ENCODE measurements around the gene SARS1.

The SARS1 gene

GRCh38 chr1:109185990-109186732 is 27.6 kb upstream of the SARS1 start:
- no peak for TF ChIP-seq CTCF (IDR thresholded peaks at IDR 0.05; ENCODE audit: low read depth, low read length, missing control alignments)
- Histone ChIP-seq H3K36me3 (replicated peaks) (no peaks in the 10 kb centered on the region), H3K27ac (no peak overlapping the region), H3K27me3 (replicated peaks) (no peaks in the 10 kb centered on the region), H3K4me3 (ENCODE audit: low read depth, low read length) (no peak overlapping the region)
- in situ Hi-C loops (cut with HindIII; ENCODE audit: low pct_ligation_motif_present, low sequenced_read_pairs): no loop called here
- no peak for DNase-seq

- no peaks in the 10 kb centered on the region for H3K27me3 ChIP-seq (replicated peaks)
Measured at GRCh38 chr1:109186733-109187086, 27.0 kb upstream of the SARS1 start.

GRCh38 chr1:109187127-109187526 is 26.6 kb upstream of the SARS1 start:
- TF ChIP-seq CTCF (IDR thresholded peaks at IDR 0.05; ENCODE audit: low read depth, low read length, missing control alignments): no peak
- no peak overlapping the region for H3K4me3 ChIP-seq (ENCODE audit: low read depth, low read length)
- no peaks in the 10 kb centered on the region for H3K36me3 ChIP-seq (replicated peaks)
- in situ Hi-C loops (cut with HindIII; ENCODE audit: low pct_ligation_motif_present, low sequenced_read_pairs): no loop called here
- no peak for DNase-seq
- no peak overlapping the region for H3K27ac ChIP-seq
- H3K27me3 ChIP-seq (replicated peaks): no peaks in the 10 kb centered on the region

More at GRCh38 chr1:109186733-109187086, 27.0 kb upstream of the SARS1 start:
- no peak for DNase-seq
- Histone ChIP-seq H3K4me3 (ENCODE audit: low read depth, low read length) (no peak overlapping the region), H3K27ac (no peak overlapping the region), H3K36me3 (replicated peaks) (no peaks in the 10 kb centered on the region)
- in situ Hi-C loops (cut with HindIII; ENCODE audit: low pct_ligation_motif_present, low sequenced_read_pairs): no loop called here
- no peak for TF ChIP-seq CTCF (IDR thresholded peaks at IDR 0.05; ENCODE audit: low read depth, low read length, missing control alignments)

- TF ChIP-seq CTCF (IDR thresholded peaks at IDR 0.05; ENCODE audit: low read depth, low read length, missing control alignments): no peak
- in situ Hi-C loops (cut with HindIII; ENCODE audit: low pct_ligation_motif_present, low sequenced_read_pairs): no loop called here
- Histone ChIP-seq H3K27me3 (replicated peaks) (no peaks in the 10 kb centered on the region), H3K27ac (no peak overlapping the region), H3K36me3 (replicated peaks) (no peaks in the 10 kb centered on the region), H3K4me3 (ENCODE audit: low read depth, low read length) (no peak overlapping the region)
- no peak for DNase-seq
Measured at GRCh38 chr1:109188200-109188599, 25.5 kb upstream of the SARS1 start.

- Histone ChIP-seq H3K4me3 (ENCODE audit: low read depth, low read length) (no peak overlapping the region), H3K27ac (no peak overlapping the region), H3K36me3 (replicated peaks) (no peaks in the 10 kb centered on the region), H3K27me3 (replicated peaks) (no peaks in the 10 kb centered on the region)
- in situ Hi-C loops (cut with HindIII; ENCODE audit: low pct_ligation_motif_present, low sequenced_read_pairs): no loop called here
- no peak for DNase-seq
- TF ChIP-seq CTCF (IDR thresholded peaks at IDR 0.05; ENCODE audit: low read depth, low read length, missing control alignments): no peak
Measured at GRCh38 chr1:109188781-109189180, 24.9 kb upstream of the SARS1 start.

GRCh38 chr1:109190189-109190588 is 23.5 kb upstream of the SARS1 start:
- Histone ChIP-seq H3K27me3 (replicated peaks) (no peaks in the 10 kb centered on the region), H3K36me3 (replicated peaks) (no peaks in the 10 kb centered on the region), H3K27ac (no peak overlapping the region), H3K4me3 (ENCODE audit: low read depth, low read length) (no peak overlapping the region)
- no peak for TF ChIP-seq CTCF (IDR thresholded peaks at IDR 0.05; ENCODE audit: low read depth, low read length, missing control alignments)
- in situ Hi-C loops (cut with HindIII; ENCODE audit: low pct_ligation_motif_present, low sequenced_read_pairs): no loop called here
- DNase-seq: no peak

Data from brain microvascular endothelial cell (primary cell).